SJCRH30 (cell line): ENCODE measurements around the gene LGI4. TPM values are rescaled to one million over a fixed set of nuclear protein-coding genes. Genes with fewer than 3 reads are reported as not detected.

Source experiments
- DNase-seq, 2 experiments: peaks; one replicate each; pipeline ENCODE4 v3.0.0-alpha.2; 2015 to 2020
- H3K27ac ChIP-seq: fragments of 250-450 bp; sonication (Bioruptor Pico); 2 replicates; pipeline ENCODE4 v1.5.1; 2020; ENCODE audit warnings: mild to moderate bottlenecking, moderate library complexity
- H3K27me3 ChIP-seq: fragments of 250-450 bp; sonication (Bioruptor Pico); 2 replicates; pipeline ENCODE4 v1.5.1; 2020; ENCODE audit warnings: mild to moderate bottlenecking, moderate library complexity
- H3K36me3 ChIP-seq: fragments of 250-450 bp; sonication (Bioruptor Pico); 2 replicates; pipeline ENCODE4 v1.5.1; 2020; ENCODE audit warnings: mild to moderate bottlenecking, moderate library complexity
- H3K4me1 ChIP-seq: fragments of 250-450 bp; sonication (Bioruptor Pico); 2 replicates; pipeline ENCODE4 v1.5.1; 2020; ENCODE audit warnings: mild to moderate bottlenecking, moderate library complexity
- H3K4me3 ChIP-seq: fragments of 250-450 bp; sonication (Bioruptor Pico); 2 replicates; pipeline ENCODE4 v1.5.1; 2020; ENCODE audit warnings: mild to moderate bottlenecking, moderate library complexity
- H3K9me3 ChIP-seq: fragments of 250-450 bp; sonication (Bioruptor Pico); replicated peaks from 2 replicates; pipeline ENCODE4 v1.5.1; 2020; ENCODE audit warnings: mild to moderate bottlenecking, moderate library complexity
- total RNA-seq: library from RNA; depleted of rRNA; stranded (reverse); fragments of >200 nt; shearing (Covaris generic); gene quantifications from 2 replicates; pipeline ENCODE4 v1.2.3, GENCODE V29; 2014; rRNA removed

Gene LGI4
- total RNA-seq: not detected in 2 replicates

- Histone ChIP-seq H3K4me1 (no peaks in the 10 kb centered on the region), H3K9me3 (no peaks in the 10 kb centered on the region)
Observed at GRCh38 chr19:35134601-35135242, at the start of gene LGI4. Gene LGI4, minus strand, starts transcription at chr19:35135059. Its CDS starts 379 bp downstream, at chr19:35134680.

GRCh38 chr19:35184267-35184666, 49.4 kb upstream of the LGI4 start:
- no peak overlapping the region for H3K27ac ChIP-seq
- H3K27me3 ChIP-seq: no peaks in the 10 kb centered on the region
- no peaks in the 10 kb centered on the region for H3K36me3 ChIP-seq
- no peaks in the 10 kb centered on the region for H3K4me1 ChIP-seq
- no peak overlapping the region for H3K4me3 ChIP-seq
- no peaks in the 10 kb centered on the region for H3K9me3 ChIP-seq
- no peak for DNase-seq

More at GRCh38 chr19:35134601-35135242, at the start of gene LGI4:
- DNase-seq: no peak
- Histone ChIP-seq H3K27ac (no peak within 1 kb of the TSS), H3K27me3 (peaks cover 20% of the 10 kb centered on the region), H3K4me3 (no peak within 1 kb of the TSS), H3K36me3 (no peaks in the 10 kb centered on the region)

- no peaks in the 10 kb centered on the region for H3K4me1 ChIP-seq
- 0 out of 2 replicates have a peak, but pooled peaks cover 9% of the 10 kb centered on the region for H3K9me3 ChIP-seq
- H3K4me3 ChIP-seq: no peak overlapping the region
- no peak overlapping the region for H3K27ac ChIP-seq
- no peaks in the 10 kb centered on the region for H3K27me3 ChIP-seq
- DNase-seq: no peak
- no peaks in the 10 kb centered on the region for H3K36me3 ChIP-seq
Observed at GRCh38 chr19:35181387-35181786, 46.5 kb upstream of the LGI4 start.

- Histone ChIP-seq H3K36me3 (no peaks in the 10 kb centered on the region), H3K27me3 (no peaks in the 10 kb centered on the region), H3K27ac (no peak overlapping the region), H3K9me3 (0 out of 2 replicates have a peak, but pooled peaks cover 9% of the 10 kb centered on the region), H3K4me1 (no peaks in the 10 kb centered on the region), H3K4me3 (no peak overlapping the region)
- no peak for DNase-seq
Observed at GRCh38 chr19:35179830-35180229, 45.0 kb upstream of the LGI4 start.

GRCh38 chr19:35178701-35179100, 43.8 kb upstream of the LGI4 start:
- Histone ChIP-seq H3K4me3 (no peak overlapping the region), H3K36me3 (no peaks in the 10 kb centered on the region), H3K27me3 (no peaks in the 10 kb centered on the region), H3K27ac (no peak overlapping the region), H3K4me1 (no peaks in the 10 kb centered on the region), H3K9me3 (0 out of 2 replicates have a peak, but pooled peaks cover 9% of the 10 kb centered on the region)
- DNase-seq: no peak

- 0 out of 2 replicates have a peak, but pooled peaks cover 9% of the 10 kb centered on the region for H3K9me3 ChIP-seq
- no peak for DNase-seq
- no peaks in the 10 kb centered on the region for H3K27me3 ChIP-seq
- no peak overlapping the region for H3K27ac ChIP-seq
- no peaks in the 10 kb centered on the region for H3K4me1 ChIP-seq
- H3K4me3 ChIP-seq: no peak overlapping the region
- H3K36me3 ChIP-seq: no peaks in the 10 kb centered on the region
Observed at GRCh38 chr19:35177377-35178274, 42.8 kb upstream of the LGI4 start.

- Histone ChIP-seq H3K4me3 (no peak overlapping the region), H3K27ac (no peak overlapping the region), H3K36me3 (no peaks in the 10 kb centered on the region), H3K27me3 (no peaks in the 10 kb centered on the region), H3K9me3 (0 out of 2 replicates have a peak, but pooled peaks cover 9% of the 10 kb centered on the region), H3K4me1 (no peaks in the 10 kb centered on the region)
- no peak for DNase-seq
Observed at GRCh38 chr19:35176181-35176570, 41.3 kb upstream of the LGI4 start.

- no peak overlapping the region for H3K4me3 ChIP-seq
- no peak overlapping the region for H3K27ac ChIP-seq
- no peaks in the 10 kb centered on the region for H3K36me3 ChIP-seq
- H3K4me1 ChIP-seq: no peaks in the 10 kb centered on the region
- no peaks in the 10 kb centered on the region for H3K27me3 ChIP-seq
- DNase-seq: no peak
- H3K9me3 ChIP-seq: 0 out of 2 replicates have a peak, but pooled peaks cover 9% of the 10 kb centered on the region
Observed at GRCh38 chr19:35174226-35174625, 39.4 kb upstream of the LGI4 start.

GRCh38 chr19:35171730-35172129, 36.9 kb upstream of the LGI4 start:
- no peak overlapping the region for H3K4me3 ChIP-seq
- no peaks in the 10 kb centered on the region for H3K4me1 ChIP-seq
- no peak for DNase-seq
- H3K27ac ChIP-seq: no peak overlapping the region
- no peaks in the 10 kb centered on the region for H3K27me3 ChIP-seq
- no peaks in the 10 kb centered on the region for H3K36me3 ChIP-seq
- no peaks in the 10 kb centered on the region for H3K9me3 ChIP-seq

- Histone ChIP-seq H3K4me1 (no peaks in the 10 kb centered on the region), H3K27ac (no peak overlapping the region), H3K9me3 (no peaks in the 10 kb centered on the region), H3K27me3 (no peaks in the 10 kb centered on the region), H3K36me3 (no peaks in the 10 kb centered on the region), H3K4me3 (no peak overlapping the region)
- no peak for DNase-seq
Observed at GRCh38 chr19:35170359-35171061, 35.7 kb upstream of the LGI4 start.

GRCh38 chr19:35169221-35169995, 34.5 kb upstream of the LGI4 start:
- no peak for DNase-seq
- Histone ChIP-seq H3K27me3 (no peaks in the 10 kb centered on the region), H3K4me1 (no peaks in the 10 kb centered on the region), H3K27ac (no peak overlapping the region), H3K36me3 (no peaks in the 10 kb centered on the region), H3K4me3 (no peak overlapping the region), H3K9me3 (peaks cover 5% of the 10 kb centered on the region)

GRCh38 chr19:35168196-35168595, 33.3 kb upstream of the LGI4 start:
- Histone ChIP-seq H3K27me3 (no peaks in the 10 kb centered on the region), H3K36me3 (no peaks in the 10 kb centered on the region), H3K9me3 (peaks cover 5% of the 10 kb centered on the region), H3K27ac (no peak overlapping the region), H3K4me3 (no peak overlapping the region), H3K4me1 (no peaks in the 10 kb centered on the region)
- no peak for DNase-seq

- DNase-seq: no peak
- no peak overlapping the region for H3K4me3 ChIP-seq
- H3K27me3 ChIP-seq: no peaks in the 10 kb centered on the region
- peaks cover 5% of the 10 kb centered on the region for H3K9me3 ChIP-seq
- H3K27ac ChIP-seq: no peak overlapping the region
- no peaks in the 10 kb centered on the region for H3K4me1 ChIP-seq
- no peaks in the 10 kb centered on the region for H3K36me3 ChIP-seq
Observed at GRCh38 chr19:35167251-35168119, 32.6 kb upstream of the LGI4 start.
